ENCODE results near the gene PCDHGA2.

DNA sequence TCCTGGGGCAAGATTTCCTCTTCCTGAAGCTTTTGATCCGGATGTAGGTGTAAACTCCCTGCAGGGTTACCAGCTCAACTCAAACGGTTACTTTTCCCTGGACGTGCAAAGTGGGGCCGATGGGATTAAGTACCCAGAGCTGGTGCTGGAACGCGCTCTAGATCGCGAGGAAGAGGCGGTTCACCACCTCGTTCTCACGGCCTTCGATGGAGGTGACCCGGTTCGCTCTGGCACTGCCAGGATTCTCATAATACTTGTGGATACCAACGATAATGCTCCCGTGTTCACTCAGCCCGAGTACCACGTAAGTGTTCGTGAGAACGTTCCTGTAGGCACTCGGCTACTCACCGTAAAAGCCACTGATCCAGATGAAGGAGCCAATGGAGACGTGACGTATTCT is 17.1 kb downstream of the PCDHGA2 start:
- TF ChIP-seq GATA3 (IDR thresholded peaks at IDR 0.05; ENCODE audit: low read depth, low read length) (no peak), GATA2 (IDR thresholded peaks at IDR 0.05; ENCODE audit: low read depth, low read length) (no peak)

Measured in SH-SY5Y (cell line).